Activated naive CD8-positive, alpha-beta T cell treated with anti-CD3 and anti-CD28 coated beads, Interleukin-2, amount 50 U/mL, for 16 hours (primary cell): ENCODE data around the gene CLTC.
A peak's percentile ranks its signal among the peaks of the same experiment; 100 is the strongest.

Experiments
- DNase-seq: peaks from one replicate; pipeline ENCODE4 v3.0.0-alpha.2; 2020; ENCODE audit warnings: low read depth, low spot score

CLTC gene

DNA sequence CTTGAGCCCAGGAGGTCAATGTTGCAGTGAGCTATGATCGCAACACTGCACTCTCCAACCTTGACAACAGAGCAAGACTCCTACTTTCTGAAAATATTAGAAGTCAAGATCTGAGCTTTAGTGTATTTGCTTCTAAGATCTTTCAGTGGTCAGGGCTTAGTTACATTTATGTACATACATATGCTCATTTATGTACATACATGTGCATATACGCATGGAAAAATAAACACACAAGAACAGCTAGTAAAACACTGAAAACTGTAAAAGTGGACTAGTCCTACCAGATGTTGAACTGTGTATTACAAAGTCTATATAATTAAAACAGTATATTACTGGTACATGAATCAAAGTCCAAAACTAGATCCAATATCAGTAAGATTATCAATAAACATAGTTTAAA, 59.2 kb downstream of the CLTC start:
- DNase-seq = no peak

DNA sequence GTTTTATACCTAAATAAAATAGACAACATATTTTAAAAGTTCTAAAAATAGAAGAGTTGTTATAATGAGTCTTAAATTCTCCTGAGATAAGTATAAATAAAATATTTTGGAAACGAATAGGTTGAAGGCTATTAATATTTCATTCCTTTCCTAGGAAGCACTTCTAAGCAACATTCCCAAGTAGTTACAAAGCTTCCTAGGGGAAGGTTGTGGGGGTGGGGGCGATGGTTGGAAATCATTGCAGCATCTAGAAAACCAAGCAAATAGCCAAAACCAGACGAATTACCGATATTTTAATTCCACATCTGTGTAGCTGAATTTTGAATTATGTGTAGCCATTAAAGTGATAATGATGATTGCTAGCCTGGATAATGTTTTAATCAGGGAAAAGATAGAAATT, 60.6 kb downstream of the CLTC start:
- no peak for DNase-seq

DNA sequence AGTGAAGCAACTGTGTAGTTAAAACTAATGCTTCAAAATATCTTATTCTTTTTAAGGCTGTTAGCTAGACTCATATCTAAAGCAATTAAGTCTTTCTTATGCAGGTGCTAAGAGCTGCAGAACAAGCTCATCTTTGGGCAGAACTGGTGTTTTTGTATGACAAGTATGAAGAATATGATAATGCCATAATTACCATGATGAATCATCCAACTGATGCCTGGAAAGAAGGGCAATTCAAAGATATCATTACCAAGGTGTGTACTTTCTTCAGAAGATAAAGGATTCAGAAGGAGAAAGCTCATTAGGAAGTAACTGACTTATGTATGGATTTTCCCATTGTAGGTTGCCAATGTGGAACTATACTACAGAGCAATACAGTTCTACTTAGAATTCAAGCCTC, 63.6 kb downstream of the CLTC start:
- DNase-seq = no peak

DNA sequence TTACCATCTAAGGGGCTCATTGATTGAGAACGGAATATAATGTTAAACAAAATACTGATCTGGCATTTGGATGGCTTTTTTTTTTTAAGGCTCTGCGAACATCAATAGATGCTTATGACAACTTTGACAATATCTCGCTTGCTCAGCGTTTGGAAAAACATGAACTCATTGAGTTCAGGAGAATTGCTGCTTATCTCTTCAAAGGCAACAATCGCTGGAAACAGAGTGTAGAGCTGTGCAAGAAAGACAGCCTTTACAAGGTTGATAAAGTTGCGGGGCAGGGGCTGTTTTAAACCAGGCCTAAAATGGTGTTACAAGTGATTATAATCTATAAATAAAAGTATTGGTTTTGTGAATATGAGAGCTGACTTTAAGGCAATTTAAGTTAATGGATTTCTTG, 65.3 kb downstream of the CLTC start:
- DNase-seq = no peak

DNA sequence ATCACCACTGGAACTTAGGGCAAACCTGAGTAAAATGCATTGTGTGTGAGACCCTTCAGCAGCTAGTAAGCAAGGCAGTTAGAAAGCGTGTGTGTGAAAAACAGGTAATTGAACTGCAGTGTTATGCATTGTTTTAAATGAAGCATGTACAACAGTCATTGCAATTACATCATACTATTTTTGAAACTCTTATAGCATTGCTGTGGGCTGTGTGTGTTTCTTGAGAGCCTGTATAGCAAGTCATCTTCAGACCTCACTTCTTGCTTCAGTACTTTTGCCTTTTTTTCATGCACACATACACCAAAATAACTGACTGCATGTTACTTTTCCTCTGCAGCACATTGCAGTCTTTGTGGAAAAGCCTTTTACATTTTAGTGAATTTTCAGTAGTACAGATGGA, 68.3 kb downstream of the CLTC start:
- DNase-seq = no peak

DNA sequence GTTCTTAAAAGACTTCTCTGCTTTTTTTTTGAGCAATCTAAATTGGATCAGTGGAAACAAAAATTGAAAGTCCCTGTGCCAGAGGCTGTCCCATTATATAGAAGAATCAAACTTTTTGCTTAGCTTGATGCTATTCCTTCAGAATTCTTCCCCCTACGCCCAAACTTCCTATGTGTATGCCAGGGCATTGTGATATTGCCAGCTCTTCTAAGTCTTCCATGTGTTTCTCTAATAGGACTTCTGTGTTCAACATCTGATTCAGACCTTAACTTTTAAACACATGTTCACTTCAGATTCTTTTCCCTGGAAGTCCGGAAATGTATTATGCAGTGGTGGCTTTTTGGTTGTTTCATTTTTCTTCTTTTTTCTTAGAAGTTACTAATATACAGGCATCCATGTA, 68.8 kb downstream of the CLTC start:
- DNase-seq = no peak

DNA sequence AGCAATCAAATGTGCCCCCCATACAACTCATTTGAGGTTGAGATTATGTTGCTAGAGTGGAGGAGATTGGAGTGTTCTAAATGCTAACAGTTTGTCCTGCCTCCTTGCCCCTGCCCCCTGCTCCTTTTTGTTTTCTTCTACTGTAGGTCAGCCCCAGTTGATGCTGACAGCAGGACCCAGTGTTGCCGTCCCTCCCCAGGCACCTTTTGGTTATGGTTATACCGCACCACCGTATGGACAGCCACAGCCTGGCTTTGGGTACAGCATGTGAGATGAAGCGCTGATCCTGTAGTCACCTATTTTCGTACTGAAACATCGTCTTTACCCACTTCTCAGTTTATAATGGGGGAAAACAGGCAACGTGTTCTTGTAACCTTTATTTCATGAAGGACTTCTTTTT, 73.9 kb downstream of the CLTC start:
- DNase-seq = no peak

DNA sequence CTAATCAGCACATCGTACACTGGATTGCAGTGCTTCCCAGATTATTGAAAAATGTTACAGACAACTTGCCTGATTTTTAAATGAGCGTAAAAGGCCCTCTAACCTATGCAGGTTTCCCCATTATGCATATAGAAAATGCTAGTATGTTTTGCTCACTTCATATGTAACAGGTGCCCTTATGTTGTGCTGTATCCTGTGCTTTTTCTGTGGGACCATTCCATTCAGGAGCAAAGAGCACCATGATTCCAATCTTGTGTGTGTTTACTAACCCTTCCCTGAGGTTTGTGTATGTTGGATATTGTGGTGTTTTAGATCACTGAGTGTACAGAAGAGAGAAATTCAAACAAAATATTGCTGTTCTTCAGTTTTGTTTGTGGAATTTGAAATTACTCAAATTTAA, 74.6 kb downstream of the CLTC start:
- no peak for DNase-seq

DNA sequence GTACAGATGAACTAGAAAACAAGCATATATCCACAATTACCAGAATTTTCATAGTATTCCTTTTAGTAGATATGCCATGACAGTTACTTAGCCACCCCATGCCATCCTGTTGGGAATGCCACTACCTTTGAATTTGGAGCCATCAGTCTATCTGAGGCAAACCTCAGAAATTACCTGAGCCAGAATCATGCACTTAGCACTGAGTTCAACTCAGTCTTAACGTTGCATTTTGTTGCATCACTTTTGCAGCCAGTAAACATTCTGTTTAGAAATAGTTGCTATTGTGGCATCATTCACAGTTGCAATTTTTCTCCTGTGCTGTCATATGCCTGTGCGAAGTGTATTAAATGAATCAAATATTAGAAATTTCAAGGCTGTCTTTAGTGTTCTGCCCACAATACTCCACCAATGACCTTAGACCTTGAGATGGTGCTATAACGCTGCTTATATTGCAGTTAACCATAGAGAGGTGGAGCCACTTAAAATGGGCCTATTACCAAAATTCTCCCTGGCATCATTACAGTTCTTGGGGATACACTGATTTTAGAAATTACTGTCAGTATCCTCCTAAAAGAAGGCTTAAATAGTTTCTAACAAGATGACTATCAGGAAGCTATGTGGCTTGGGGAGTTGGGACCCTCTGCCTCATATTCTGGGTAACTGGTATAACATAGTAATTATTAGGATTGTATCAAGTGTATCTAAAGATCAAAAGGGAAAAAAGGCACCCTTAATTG, 76.4 kb downstream of the CLTC start:
- no peak for DNase-seq

DNA sequence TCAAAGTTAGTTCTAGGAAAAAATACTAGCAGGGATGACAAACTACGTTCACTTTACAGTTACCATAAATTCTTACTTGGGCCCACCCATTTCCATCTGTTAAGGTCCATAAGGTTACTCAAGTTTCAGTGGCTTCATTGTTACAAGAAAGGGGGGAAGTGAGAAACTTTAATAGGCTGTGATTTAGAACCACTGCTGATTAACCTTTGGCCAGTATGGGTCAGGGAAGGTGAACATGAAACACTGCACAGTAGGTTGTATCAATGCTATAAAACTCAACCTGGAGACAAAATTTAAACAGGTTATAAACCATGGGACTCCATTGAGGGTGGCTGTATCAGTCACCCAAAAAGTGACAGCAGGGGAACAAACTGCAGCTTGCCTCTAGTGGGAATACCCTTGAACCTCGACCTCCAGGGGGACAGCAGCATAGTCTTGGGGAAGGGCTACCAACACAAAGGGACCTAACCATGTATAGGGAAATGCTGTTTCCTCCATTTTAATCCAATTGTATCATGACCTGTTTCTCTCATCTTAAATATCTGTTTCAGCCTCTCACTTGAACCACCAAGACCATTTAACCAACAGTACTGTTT, 77.1 kb downstream of the CLTC start:
- DNase-seq = no peak

DNA sequence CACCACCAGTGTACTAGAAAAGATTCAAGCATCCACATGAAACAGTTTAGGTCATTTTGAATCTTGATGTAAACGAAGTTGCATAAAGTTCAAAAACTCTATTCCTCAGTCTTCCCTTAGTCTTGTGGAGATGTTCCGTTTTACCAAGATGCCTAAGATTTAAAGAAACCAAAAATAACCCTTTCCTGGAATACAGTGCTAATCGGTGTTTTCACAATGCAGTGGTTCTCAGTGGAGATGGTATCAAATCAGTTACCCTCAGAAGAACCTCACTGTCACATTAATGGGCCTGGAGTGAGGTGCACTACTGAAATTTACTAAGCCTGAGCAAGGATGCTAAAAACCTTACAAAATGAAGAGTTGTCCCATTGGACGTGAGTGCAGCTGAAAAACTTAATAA, 78.4 kb downstream of the CLTC start:
- DNase-seq = no peak

DNA sequence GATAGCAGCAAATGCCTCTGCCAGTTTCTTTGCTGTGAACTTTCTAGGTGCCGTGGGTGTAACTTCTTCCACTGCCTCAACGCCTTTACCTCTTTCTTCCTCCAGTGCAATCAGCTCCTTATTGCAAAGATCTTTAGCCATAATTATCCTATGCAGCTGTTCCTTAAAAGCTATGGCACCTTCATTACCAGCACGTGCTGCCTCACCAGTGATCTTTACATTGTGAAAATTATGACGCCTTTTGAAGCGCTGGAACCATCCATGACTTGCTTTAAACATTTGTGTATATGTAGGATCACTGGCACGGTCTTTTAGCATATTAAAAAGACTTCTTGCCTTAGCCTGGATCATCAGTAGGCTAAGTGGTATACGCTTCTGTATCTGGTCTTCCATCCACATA, 79.5 kb downstream of the CLTC start:
- no peak for DNase-seq

DNA sequence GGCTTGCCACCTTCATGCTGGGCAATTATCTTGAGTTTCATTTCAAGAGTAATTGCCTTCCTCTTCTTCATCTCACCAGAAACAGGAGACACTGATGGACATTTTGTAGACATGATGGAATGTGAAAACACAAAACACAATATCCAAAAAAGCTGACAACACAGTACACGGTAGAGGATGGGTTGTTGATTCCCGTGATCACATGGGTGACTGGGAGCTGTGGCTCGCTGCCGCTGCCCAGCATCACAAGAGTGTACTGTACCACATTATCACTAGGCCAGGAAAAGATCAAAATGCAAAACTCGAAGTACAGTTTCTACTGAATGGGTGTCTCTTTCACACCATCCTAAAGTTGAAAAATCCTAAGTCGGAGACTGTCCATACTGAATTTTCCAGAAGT, 80.1 kb downstream of the CLTC start:
- DNase-seq = no peak

DNA sequence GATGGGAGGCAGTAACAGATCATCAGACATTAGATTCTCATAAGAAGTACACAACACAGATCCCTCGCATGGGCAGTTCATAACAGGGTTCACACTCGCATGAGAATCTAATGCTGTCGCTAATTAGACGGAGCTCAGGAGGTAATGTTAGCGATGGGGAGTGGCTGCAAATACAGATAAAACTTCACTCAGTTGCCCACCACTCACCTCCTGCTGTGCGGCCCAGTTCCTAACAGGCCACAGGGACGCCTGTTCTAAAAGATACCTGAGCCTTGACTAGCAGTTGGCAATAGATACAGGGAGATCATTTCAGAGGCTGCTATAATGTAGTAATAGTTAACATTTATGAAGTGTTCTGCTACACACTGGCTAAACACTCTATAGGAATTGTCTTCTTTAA, 82.6 kb downstream of the CLTC start:
- no peak for DNase-seq

DNA sequence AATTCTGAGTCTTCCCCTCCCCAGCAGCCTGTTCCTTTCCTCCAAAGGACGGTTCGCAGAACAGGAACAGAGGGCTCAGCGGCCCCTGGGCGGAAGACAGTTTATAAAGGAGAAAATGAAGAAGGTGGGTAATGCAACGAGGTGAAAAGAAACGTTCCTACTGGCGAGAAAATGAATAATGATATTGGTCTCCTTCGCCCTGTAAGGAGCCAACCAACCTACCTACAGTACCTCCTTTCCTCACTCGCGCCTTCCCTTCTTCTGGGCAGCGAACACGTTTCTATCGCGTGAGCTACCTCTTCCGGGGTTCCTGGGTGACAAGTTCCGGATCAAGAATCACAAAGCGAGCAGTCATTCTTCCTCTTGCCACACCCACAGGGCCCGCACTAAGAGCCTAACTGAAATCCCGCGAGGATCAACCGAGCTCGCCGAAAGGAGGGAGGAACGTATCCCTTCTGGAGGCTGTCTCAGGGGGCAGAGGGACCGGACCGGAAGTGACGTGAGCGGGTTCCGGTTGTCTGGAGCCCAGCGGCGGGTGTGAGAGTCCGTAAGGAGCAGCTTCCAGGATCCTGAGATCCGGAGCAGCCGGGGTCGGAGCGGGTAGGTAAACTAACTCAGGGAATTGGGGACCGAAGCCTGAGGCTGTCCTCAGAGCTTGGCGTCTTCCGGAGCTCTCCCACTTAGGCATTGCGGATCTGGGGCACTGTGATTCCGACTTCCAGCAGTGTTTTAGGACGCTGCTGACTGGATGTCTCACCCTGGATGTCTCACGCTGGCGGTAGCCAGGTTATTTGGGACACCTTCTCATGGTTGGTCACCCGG, 87.7 kb downstream of the CLTC start, which contains the start of the genes PTRH2 and VMP1:
PTRH2 (minus strand) TSS at position 282 of the 822 bp plus-strand sequence. CDS start 9,452 bp downstream, outside the sequence.
VMP1 (plus strand) TSS at position 506 of the 822 bp plus-strand sequence. CDS start 23,793 bp downstream, outside the sequence.
- DNase-seq = peak; percentile 78

DNA sequence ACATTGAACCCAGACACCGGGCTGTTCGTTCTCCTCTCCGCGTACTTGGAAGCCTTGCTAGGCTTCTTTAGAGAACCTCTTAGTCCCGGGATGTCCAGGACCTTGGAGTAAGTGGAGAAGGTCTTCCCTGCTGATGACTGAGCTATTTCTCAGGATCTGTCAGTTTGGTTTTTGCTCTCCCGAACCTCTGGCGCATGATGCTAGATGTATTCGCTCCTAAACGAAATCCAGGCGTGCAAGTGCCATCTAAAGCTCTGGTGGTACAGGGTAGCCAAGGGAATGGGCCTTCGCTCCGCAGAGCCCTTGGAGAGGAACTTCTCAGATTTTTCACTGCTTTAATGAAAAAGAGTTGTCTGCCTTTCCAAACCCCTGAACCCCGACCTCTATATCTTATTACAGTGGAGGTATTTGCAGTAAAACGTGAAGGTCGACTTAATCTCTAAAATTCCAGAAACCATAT, 88.3 kb downstream of the CLTC start:
- DNase-seq = no peak

DNA sequence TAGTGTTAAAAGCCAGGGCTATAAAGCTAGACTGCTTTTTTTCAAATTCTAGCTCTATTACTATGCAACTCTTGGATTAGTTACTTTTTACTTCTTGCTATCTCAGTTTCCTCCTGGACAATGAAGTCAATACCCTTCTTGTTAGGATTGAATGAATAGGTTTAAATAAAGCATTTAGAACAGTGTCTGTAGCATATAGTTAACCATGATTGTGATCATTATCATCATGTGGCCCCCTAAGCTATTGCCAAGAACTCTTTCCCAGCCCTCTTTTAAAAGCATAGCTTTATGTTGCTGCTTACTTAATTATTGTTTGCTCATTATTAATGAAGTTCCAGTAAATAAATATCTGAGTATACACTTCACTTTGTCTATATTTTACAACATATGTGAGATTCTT, 92.2 kb downstream of the CLTC start:
- no peak for DNase-seq

DNA sequence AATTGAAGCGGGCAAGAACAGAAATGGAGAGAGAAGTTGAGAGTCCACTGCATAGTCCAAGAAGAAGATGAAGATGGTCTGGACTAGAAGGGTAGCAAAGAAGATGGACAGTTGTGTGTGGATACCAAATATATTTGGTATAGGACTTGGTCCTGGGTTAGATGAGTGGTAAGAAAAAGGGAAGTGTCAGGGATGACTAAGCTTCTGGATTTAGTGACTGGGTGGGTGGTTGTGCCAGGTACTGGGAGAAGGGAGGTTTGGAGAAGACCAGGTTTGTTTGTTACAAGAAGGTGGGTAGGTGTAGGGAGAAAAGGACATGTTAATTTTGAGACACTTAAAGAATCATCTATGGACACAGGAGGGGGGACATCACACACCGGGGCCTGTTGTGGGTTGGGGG, 93.2 kb downstream of the CLTC start:
- DNase-seq = no peak

DNA sequence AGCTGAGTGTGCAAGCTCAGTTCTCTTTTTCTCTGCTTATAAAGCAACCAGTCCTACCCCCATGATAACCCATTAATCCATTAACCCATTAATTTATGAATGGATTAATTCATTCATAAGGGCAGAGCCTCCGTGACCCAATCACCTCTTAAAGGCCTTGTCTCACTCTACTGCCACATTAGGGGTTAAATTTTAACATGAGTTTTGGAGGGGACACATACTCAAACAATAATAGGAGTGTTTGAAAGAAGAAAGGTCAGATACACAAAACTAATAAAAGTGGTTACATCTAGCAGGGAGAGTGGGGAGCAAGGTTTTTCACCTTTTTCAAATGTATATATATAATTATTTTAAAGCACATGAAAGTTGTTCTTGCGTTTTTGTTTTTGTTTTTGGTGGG, 94.6 kb downstream of the CLTC start:
- DNase-seq = no peak

DNA sequence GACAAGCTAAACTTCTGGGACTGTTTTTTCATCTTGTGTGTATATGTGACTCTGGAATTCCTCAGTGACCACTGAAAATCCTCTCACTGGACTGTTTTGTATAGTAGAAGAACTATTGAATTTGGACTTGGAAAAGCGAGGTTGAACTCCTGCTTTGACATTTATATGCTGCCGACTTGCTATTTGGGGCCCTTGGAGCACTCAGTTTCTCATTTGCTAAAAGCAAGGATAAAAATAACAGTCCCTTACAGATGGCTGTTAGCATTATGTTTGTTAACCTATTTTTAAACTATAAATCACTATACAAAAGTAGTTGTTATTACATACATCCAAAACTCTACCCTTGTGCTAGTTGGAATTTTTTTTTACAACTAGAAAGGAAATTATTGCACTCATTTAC, 96.7 kb downstream of the CLTC start:
- no peak for DNase-seq

DNA sequence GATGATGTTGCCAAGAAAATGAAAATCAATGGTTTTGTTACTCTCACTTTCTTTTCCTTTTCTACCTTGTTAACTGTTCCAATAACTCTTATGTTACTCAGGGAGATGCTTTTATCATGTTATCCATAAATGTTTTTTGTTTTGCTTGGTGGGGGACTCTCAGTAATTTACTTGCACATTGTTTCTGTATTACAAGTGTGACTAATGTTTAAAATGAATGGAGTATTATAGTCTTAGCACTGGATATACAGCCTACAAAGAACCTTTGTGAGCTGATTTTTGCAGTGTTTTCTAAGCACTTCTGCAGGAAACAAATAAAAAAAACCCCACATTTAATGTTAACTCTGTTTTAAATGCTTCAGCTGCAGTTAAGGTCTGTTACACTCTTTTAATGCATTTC, 99.8 kb downstream of the CLTC start:
- no peak for DNase-seq

DNA sequence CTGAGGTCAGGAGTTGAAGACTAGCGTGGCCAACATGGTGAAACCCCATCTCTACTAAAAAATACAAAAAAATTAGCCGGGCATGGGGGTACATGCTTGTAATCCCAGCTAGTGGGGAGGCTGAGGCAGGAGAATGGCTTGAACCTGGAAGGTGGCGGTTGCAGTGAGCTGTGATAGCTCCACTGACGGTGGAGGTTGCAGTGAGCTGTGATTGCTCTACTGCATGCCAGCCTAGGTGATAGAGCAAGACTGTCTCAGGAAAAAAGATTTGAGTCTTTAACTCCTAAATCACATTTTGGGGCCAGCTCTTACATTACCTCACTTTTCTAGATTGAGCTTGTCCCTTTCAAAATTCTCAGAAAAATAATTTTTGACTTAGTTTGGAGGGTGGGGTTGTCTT, 102.9 kb downstream of the CLTC start:
- DNase-seq = no peak

DNA sequence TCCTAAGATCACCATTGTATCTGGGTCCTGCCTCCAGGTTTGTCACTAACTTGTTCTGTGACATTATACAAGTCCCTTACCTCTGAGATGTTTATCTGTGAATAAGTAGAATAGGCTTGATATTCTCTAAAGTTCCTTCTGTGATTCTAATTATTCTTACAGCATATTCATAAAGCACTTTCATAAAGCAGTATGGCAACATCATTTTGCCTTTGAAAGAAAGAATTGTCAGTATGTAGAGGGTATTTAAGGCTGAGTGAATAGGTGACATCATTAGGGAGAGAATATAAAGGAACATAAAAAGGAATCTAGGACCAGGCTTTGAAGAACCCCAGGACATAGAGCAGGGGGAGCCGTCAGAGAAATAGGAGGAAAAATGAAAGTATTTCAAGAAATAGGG, 103.3 kb downstream of the CLTC start:
- DNase-seq = no peak
